Ovary (tissue), 9 donors: ENCODE results near the gene FZD7. TPM values are rescaled to one million over a fixed set of nuclear protein-coding genes. Genes with fewer than 3 reads are reported as not detected.

Experiments
- DNase-seq, 5 donors: peaks; one replicate each; pipeline ENCODE4 v3.0.0-alpha.2; 2019 to 2020
- H3K27ac ChIP-seq, 2 donors: fragments of 200-600 bp; one replicate each; pipeline versions ENCODE4 v1.5.1 to v1.8.0; 2019 to 2022
- H3K27me3 ChIP-seq: fragments of 200-600 bp; one replicate; pipeline ENCODE4 v1.8.0; 2022
- H3K36me3 ChIP-seq: fragments of 200-600 bp; sonication (generic); one replicate; pipeline ENCODE4 v1.5.1; 2019
- H3K4me1 ChIP-seq: one replicate; pipeline ENCODE4 v1.8.1; 2013; ENCODE audit warnings: mild to moderate bottlenecking, moderate library complexity; ENCODE audit not compliant: insufficient read depth
- H3K4me3 ChIP-seq: fragments of 200-600 bp; sonication (generic); one replicate; pipeline ENCODE4 v1.5.1; 2017
- H3K9me3 ChIP-seq, 2 donors: fragments of 200-600 bp in 1 of 2; sonication (generic) in 1 of 2; one replicate each; pipeline versions ENCODE4 v1.5.1 to v1.8.1; 2013 to 2019; ENCODE audit warnings: mild to moderate bottlenecking in 1 of 2, moderate library complexity in 1 of 2
- CTCF ChIP-seq, 3 donors: fragments of 450-650 bp in 2 of 3; fragments of 200-600 bp in 1 of 3; IDR thresholded peaks; one replicate each; pipeline versions ENCODE4 v1.5.1 to v1.8.0; 2016 to 2022; ENCODE audit warnings: antibody characterized with exemption in 3 of 3, mild to moderate bottlenecking in 1 of 3
- EP300 ChIP-seq: sonication (generic); formaldehyde crosslinking; IDR thresholded peaks from one replicate; pipeline ENCODE4 v1.6.1; 2017; ENCODE audit warnings: antibody characterized with exemption
- POLR2A ChIP-seq: fragments of 450-650 bp; IDR thresholded peaks from one replicate; pipeline ENCODE4 v1.6.1; 2017; ENCODE audit warnings: antibody characterized with exemption, mild to moderate bottlenecking, moderate library complexity
- WGBS, 3 donors: extraction: QIAGEN DNeasy Blood & Tissue Kit in 1 of 3; methylation state at CpG; one replicate each; pipeline versions ENCODE4 v1.1.5 to v1.1.7; 2013 to 2017; 5-methylcytosine and 5-hydroxymethylcytosine counted together
- intact Hi-C, 4 donors: fragments of 100-400 bp; cut with DNase I; formaldehyde crosslinking; loops; one replicate each; pipeline versions ENCODE4 v1.11.0 to v1.15.1; 2022 to 2023
- polyA plus RNA-seq, 2 donors: library from polyadenylated mRNA; stranded (reverse); fragments of 200-250 nt in 1 of 2; fragments of 350-450 nt in 1 of 2; fragmentation: Illumina TruSeq in 1 of 2; extraction: RNeasy Lipid Tissue Mini Kit (QIAGEN cat#74804) in 1 of 2; gene quantifications; one replicate each; pipeline ENCODE4 v1.2.3, GENCODE V29; 2013 to 2014
- total RNA-seq, 7 donors: library from RNA; depleted of rRNA in 2 of 7; stranded (reverse); fragments of >200 nt in 2 of 7; fragmentation: NEBNext Ultra II Directional in 3 of 7; extraction: Animal tissue kit (Norgen Biotek cat#: 25700) in 3 of 7; gene quantifications; one replicate each; pipeline versions ENCODE4 v1.1.0 to v1.2.4, GENCODE V29; 2016 to 2023
- donor health status: DM: no; HTN: no; CAD: no; lungs with moderate emphysema.
- donor health status: DM: no; HTN: no; CAD: no.
- donor health status: Bipolar disorder and iron deficiency.
- donor health status: DM: yes; HTN: yes; CAD: no.
- donor health status: DM: no; HTN: no; CAD: no.
- donor health status: DM: yes; HTN: yes; CAD: no.

FZD7 gene
- total and polyA plus RNA-seq, 9 donors = 18.4 to 56.3 (median 34.8) TPM

DNA sequence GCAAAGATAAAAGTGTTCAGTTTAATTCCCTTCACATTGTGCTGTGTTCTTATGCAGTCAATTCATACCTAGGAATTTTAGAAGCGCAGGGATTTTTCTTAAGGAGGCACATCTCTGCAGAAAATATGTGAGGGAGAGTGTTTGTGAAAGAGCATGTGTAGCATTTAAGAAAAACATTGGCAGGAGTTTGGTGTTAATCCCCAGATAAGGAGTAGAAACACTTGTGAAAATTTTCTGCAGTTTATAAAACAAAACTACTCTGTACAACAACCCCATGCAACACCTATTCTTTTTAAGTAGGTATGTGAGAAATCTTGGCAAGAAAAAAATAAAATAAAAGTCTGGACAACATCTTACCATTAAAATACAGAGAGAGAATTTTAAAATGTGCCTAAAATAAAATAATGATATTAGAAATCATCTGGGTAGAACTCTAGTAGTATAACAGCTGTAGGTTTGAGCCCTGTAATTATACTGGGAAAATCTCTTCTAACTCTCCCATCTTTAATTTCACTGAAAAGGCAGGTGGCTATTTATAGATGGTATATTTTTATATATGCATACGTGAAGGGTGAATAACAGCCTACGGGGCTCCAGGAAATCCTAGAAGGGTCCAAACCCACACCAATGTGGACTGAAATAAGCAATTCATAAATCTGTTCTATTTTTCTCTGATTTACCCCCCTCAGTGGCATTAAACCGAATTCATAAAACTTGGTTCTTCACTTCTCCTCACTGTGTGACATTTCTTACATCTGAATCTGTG is 6.6 kb downstream of the FZD7 start:
- Histone ChIP-seq H3K27me3 (no peaks in the 10 kb centered on the region), H3K4me3 (no peak overlapping the region), H3K27ac (no peak overlapping the region), H3K9me3 (no peaks in the 10 kb centered on the region), H3K4me1 (peaks cover 16% of the 10 kb centered on the region), H3K36me3 (no peaks in the 10 kb centered on the region)
- 25 to 59% (median 25%) methylated on average over 4 of the region's 4 CpGs for WGBS, 3 donors
- intact Hi-C loops = no loop called here
- TF ChIP-seq CTCF (IDR thresholded peaks at IDR 0.05) (no peak), EP300 (no peak), POLR2A (no peak)
- DNase-seq = no peak

DNA sequence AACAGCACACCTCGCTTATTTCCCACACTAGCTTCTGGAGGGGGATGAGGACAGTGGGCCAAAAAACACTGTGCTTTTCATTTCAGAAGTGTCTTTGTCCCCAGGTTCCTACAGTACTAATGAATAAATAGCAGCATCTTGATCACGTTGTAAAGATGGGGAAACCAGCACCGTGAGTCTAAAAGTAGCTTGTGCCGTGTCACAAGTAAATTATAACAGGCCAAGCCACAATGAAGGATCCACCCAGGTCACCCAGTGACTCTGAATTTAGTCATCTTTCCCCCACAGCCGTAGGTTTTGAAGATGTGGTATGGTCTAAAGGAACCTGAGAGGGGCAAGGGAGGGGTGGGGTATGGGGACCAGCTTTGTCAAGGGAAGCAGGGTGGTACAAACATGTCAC is 8.8 kb downstream of the FZD7 start:
- no peak for TF ChIP-seq EP300
- no peak for TF ChIP-seq POLR2A
- TF ChIP-seq CTCF (IDR thresholded peaks at IDR 0.05) = no peak
- Histone ChIP-seq H3K9me3 (no peaks in the 10 kb centered on the region), H3K27me3 (no peaks in the 10 kb centered on the region), H3K4me3 (no peak overlapping the region), H3K36me3 (no peaks in the 10 kb centered on the region), H3K27ac (no peak overlapping the region), H3K4me1 (peaks cover 6% of the 10 kb centered on the region)
- intact Hi-C loops = no loop called here
- no peak for DNase-seq
- 94 to 97% (median 94%) methylated on average over 5 of the region's 5 CpGs for WGBS, 3 donors

DNA sequence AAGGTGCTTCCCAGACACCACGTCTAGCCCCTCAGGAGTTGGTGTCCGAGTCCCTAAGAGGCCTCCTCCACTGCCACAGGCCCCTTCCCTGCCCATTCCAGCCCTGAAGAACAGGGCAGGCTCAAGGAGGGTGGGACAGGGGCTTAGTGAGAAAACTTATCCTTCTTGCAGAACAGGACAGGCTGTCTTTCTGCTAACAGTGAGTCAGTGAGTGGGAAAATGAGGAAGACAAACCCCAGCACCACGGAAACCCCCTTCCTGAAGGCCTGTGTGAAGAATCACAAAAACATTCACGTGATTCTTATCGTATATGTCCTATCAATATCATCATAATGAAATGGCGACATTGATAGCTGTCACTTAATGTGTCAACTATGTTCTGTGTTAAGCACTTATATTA is 9.8 kb downstream of the FZD7 start:
- no peaks in the 10 kb centered on the region for H3K36me3 ChIP-seq
- no peaks in the 10 kb centered on the region for H3K9me3 ChIP-seq
- WGBS, 3 donors = 85 to 92% (median 89%) methylated on average over 6 of the region's 6 CpGs
- no peak for TF ChIP-seq EP300
- TF ChIP-seq POLR2A = no peak
- no peak for TF ChIP-seq CTCF (IDR thresholded peaks at IDR 0.05)
- peaks cover 6% of the 10 kb centered on the region for H3K4me1 ChIP-seq
- H3K27ac ChIP-seq = no peak overlapping the region
- no peak for DNase-seq
- no peaks in the 10 kb centered on the region for H3K27me3 ChIP-seq
- intact Hi-C loops = no loop called here
- no peak overlapping the region for H3K4me3 ChIP-seq

DNA sequence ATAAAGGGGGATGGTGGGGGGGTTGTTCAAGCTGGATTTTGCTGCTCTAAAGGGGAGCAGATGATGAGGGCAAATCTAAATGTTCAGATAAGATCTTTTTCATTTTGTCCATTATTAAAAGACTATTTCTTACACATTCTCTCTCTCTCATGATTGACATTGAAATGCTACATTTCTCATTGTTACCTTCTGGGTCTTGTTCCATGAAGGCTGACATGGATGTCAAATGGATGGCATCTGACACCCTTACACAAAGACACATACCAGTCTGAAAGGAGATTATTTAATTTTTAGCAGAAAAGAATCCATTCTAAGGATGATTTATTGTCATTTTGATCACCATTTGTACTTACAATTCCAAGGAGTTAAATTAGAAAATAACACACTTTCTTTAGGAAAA is 11.1 kb downstream of the FZD7 start:
- intact Hi-C loops = no loop called here
- no peak for TF ChIP-seq CTCF (IDR thresholded peaks at IDR 0.05)
- TF ChIP-seq POLR2A = no peak
- no peak for TF ChIP-seq EP300

More for the DNA sequence above, 11.1 kb downstream of the FZD7 start:
- peaks cover under 1% of the 10 kb centered on the region for H3K4me1 ChIP-seq
- no peak for DNase-seq
- no peaks in the 10 kb centered on the region for H3K9me3 ChIP-seq
- H3K27me3 ChIP-seq = no peaks in the 10 kb centered on the region
- no peaks in the 10 kb centered on the region for H3K36me3 ChIP-seq
- no peak overlapping the region for H3K4me3 ChIP-seq
- no peak overlapping the region for H3K27ac ChIP-seq
